ENCODE measurements around the gene ZNF646.
A peak's percentile ranks its signal among the peaks of the same experiment; 100 is the strongest.

DNA sequence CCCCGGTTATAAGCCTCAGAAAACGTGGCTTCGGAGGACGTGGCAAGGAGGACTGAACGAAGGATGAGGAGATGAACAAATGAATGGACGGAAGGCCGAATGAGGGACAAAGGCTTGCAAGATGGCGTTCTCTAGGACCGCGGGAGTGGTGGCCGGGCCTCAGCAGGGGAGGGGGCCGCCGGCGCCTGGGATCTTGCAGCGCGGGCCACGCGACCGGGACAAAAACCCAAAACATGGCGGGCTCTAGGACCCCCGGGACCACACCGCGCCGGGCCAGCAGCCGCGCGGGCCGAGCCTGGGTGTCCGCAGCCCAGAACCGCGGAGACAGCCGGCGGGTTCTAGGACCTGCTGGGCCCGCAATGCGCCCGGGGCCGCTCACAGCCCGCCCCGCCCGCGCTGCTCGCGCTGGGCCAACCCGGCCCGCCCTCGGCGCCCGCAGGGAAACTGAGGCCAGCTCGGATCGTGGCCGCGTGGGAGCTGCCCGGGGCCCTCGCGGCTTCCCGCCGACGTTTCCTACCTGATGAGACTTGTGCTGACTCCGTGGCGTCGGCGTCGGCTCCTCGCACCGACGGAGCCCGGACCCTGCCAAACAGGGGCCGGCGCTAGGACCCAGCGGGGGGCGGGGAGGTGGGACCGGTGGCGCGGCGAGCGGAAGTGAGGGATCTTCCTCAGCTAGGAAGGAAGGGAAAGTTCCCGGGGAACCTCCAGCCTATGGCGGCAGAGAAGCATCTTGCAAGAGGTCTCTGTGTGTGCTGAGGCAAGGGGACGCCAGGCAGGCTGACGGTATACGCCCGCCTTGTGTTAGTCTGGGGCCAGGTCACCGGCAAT lies 866 bp upstream of the ZNF646 start:
- TF ChIP-seq, protein P1, sequence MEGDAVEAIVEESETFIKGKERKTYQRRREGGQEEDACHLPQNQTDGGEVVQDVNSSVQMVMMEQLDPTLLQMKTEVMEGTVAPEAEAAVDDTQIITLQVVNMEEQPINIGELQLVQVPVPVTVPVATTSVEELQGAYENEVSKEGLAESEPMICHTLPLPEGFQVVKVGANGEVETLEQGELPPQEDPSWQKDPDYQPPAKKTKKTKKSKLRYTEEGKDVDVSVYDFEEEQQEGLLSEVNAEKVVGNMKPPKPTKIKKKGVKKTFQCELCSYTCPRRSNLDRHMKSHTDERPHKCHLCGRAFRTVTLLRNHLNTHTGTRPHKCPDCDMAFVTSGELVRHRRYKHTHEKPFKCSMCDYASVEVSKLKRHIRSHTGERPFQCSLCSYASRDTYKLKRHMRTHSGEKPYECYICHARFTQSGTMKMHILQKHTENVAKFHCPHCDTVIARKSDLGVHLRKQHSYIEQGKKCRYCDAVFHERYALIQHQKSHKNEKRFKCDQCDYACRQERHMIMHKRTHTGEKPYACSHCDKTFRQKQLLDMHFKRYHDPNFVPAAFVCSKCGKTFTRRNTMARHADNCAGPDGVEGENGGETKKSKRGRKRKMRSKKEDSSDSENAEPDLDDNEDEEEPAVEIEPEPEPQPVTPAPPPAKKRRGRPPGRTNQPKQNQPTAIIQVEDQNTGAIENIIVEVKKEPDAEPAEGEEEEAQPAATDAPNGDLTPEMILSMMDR (conservative IDR thresholded peaks at IDR 0.05) = no peak
- TF ChIP-seq ZFX (IDR thresholded peaks at IDR 0.05) = peak; percentile 78; the same call in 1 of the 2 replicates
